ENCODE results near the gene SOX1.

The SOX1 gene

GRCh38 chr13:112067116-112067741, at the start of gene SOX1:
Gene SOX1 (plus strand): TSS chr13:112067149. CDS start chr13:112067659, 510 bp downstream.
- no peak for DNase-seq (ENCODE audit: low read depth in 3 of 3)

GRCh38 chr13:112024577-112024976, 42.4 kb upstream of the SOX1 start:
- no peak for DNase-seq (ENCODE audit: low read depth in 3 of 3)

- no peak for DNase-seq (ENCODE audit: low read depth in 3 of 3)
These were observed 39.7 kb upstream of the SOX1 start for GRCh38 chr13:112027250-112027649.

GRCh38 chr13:112028481-112028880, 38.5 kb upstream of the SOX1 start:
- DNase-seq (ENCODE audit: low read depth in 3 of 3), result no peak

GRCh38 chr13:112029143-112029542, 37.8 kb upstream of the SOX1 start:
- no peak for DNase-seq (ENCODE audit: low read depth in 3 of 3)

- no peak for DNase-seq (ENCODE audit: low read depth in 3 of 3)
These were observed 34.6 kb upstream of the SOX1 start for GRCh38 chr13:112032186-112032993.

- no peak for DNase-seq (ENCODE audit: low read depth in 3 of 3)
These were observed 32.7 kb upstream of the SOX1 start for GRCh38 chr13:112034231-112034630.

GRCh38 chr13:112034846-112035245, 32.1 kb upstream of the SOX1 start:
- no peak for DNase-seq (ENCODE audit: low read depth in 3 of 3)

- DNase-seq (ENCODE audit: low read depth in 3 of 3), result no peak
These were observed 24.5 kb upstream of the SOX1 start for GRCh38 chr13:112042496-112042895.

- no peak for DNase-seq (ENCODE audit: low read depth in 3 of 3)
These were observed 14.7 kb upstream of the SOX1 start for GRCh38 chr13:112052213-112052612.

- DNase-seq (ENCODE audit: low read depth in 3 of 3), result no peak
These were observed 13.7 kb upstream of the SOX1 start for GRCh38 chr13:112053167-112053743.

- DNase-seq (ENCODE audit: low read depth in 3 of 3), result no peak
These were observed 13.0 kb upstream of the SOX1 start for GRCh38 chr13:112053744-112054615.

- no peak for DNase-seq (ENCODE audit: low read depth in 3 of 3)
These were observed 12.3 kb upstream of the SOX1 start for GRCh38 chr13:112054616-112055015.

GRCh38 chr13:112055036-112055914, 11.7 kb upstream of the SOX1 start:
- DNase-seq (ENCODE audit: low read depth in 3 of 3), result no peak

GRCh38 chr13:112055915-112056269, 11.1 kb upstream of the SOX1 start:
- DNase-seq (ENCODE audit: low read depth in 3 of 3), result no peak

GRCh38 chr13:112056284-112056727, 10.6 kb upstream of the SOX1 start:
- DNase-seq (ENCODE audit: low read depth in 3 of 3), result no peak

- DNase-seq (ENCODE audit: low read depth in 3 of 3), result no peak
These were observed 10.1 kb upstream of the SOX1 start for GRCh38 chr13:112056739-112057438.

GRCh38 chr13:112057439-112057735, 9.6 kb upstream of the SOX1 start:
- DNase-seq (ENCODE audit: low read depth in 3 of 3), result no peak

GRCh38 chr13:112057736-112058518, 9.0 kb upstream of the SOX1 start:
- DNase-seq (ENCODE audit: low read depth in 3 of 3), result no peak

GRCh38 chr13:112058519-112058873, 8.5 kb upstream of the SOX1 start:
- DNase-seq (ENCODE audit: low read depth in 3 of 3), result no peak
